Measurements from ENCODE around the gene PDIA5.

DNA sequence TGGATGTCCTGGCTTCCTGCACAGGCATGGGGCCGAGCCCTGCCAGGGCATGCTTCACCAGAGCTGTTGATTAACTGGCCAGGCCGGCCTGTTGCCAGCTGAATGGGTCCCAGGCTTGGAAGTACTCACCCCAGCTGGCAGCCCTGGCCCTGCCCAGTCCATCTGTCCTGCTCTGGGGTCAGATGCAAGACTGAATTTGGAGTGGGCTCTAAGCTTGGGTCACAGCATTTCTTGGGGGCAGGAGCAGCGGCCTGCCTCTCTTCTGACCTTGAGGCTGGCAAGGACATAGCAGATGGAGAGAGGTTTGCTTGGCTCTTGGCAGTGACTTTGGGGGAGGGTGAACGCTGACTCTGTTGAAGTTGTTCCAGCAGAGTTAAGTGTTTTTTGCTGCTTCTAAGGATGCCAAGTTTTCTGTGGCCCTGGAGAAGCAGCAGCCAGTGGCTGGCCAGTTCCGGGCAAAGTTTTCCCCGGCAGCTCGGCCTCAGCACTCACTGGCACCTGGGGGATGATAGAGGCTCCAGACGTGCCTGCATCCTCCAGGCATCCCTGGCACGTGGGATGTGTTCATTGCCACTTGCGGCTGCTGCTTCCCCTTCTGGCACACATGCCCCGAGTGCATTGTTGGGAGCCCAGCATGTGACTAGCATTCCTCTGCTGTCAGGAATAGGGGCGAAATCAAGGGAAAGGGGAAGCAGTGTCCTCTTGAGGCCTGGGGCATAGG, 22.9 kb downstream of the PDIA5 start:
- TF ChIP-seq, protein P1, sequence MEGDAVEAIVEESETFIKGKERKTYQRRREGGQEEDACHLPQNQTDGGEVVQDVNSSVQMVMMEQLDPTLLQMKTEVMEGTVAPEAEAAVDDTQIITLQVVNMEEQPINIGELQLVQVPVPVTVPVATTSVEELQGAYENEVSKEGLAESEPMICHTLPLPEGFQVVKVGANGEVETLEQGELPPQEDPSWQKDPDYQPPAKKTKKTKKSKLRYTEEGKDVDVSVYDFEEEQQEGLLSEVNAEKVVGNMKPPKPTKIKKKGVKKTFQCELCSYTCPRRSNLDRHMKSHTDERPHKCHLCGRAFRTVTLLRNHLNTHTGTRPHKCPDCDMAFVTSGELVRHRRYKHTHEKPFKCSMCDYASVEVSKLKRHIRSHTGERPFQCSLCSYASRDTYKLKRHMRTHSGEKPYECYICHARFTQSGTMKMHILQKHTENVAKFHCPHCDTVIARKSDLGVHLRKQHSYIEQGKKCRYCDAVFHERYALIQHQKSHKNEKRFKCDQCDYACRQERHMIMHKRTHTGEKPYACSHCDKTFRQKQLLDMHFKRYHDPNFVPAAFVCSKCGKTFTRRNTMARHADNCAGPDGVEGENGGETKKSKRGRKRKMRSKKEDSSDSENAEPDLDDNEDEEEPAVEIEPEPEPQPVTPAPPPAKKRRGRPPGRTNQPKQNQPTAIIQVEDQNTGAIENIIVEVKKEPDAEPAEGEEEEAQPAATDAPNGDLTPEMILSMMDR (IDR thresholded peaks at IDR 0.05), result no peak
- no peak for TF ChIP-seq POLR2AphosphoS5 (IDR thresholded peaks at IDR 0.05; ENCODE audit: low read depth, low read length)
- TF ChIP-seq, protein P2, sequence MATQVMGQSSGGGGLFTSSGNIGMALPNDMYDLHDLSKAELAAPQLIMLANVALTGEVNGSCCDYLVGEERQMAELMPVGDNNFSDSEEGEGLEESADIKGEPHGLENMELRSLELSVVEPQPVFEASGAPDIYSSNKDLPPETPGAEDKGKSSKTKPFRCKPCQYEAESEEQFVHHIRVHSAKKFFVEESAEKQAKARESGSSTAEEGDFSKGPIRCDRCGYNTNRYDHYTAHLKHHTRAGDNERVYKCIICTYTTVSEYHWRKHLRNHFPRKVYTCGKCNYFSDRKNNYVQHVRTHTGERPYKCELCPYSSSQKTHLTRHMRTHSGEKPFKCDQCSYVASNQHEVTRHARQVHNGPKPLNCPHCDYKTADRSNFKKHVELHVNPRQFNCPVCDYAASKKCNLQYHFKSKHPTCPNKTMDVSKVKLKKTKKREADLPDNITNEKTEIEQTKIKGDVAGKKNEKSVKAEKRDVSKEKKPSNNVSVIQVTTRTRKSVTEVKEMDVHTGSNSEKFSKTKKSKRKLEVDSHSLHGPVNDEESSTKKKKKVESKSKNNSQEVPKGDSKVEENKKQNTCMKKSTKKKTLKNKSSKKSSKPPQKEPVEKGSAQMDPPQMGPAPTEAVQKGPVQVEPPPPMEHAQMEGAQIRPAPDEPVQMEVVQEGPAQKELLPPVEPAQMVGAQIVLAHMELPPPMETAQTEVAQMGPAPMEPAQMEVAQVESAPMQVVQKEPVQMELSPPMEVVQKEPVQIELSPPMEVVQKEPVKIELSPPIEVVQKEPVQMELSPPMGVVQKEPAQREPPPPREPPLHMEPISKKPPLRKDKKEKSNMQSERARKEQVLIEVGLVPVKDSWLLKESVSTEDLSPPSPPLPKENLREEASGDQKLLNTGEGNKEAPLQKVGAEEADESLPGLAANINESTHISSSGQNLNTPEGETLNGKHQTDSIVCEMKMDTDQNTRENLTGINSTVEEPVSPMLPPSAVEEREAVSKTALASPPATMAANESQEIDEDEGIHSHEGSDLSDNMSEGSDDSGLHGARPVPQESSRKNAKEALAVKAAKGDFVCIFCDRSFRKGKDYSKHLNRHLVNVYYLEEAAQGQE (IDR thresholded peaks at IDR 0.05; ENCODE audit: insufficient read depth in 1 of 2, low read depth in 2 of 2, low read length in 1 of 2), result no peak
- no peak for TF ChIP-seq TCF7L2 (IDR thresholded peaks at IDR 0.05; ENCODE audit: low read depth, low read length)
